ENCODE measurements around the gene SMG6. TPM values are rescaled to one million over a fixed set of nuclear protein-coding genes. Genes with fewer than 3 reads are reported as not detected.
"Not testable (repeated sequence)": the region's sequence is repeated elsewhere in the genome, so short reads cannot be mapped to it uniquely, and the experiment has no call there.

Gene SMG6
- total RNA-seq, 2 experiments from 2014 or later: 37.8 to 38.7 TPM

GRCh38 chr17:2151358-2152033 lies 152.1 kb downstream of the SMG6 start:
- no peak for DNase-seq
- no peak overlapping the region for H3K27ac Mint-ChIP-seq
- ChIA-PET CTCF (no interaction called here), POLR2A (interaction anchor here (0.6 kb wide), 1 partner anchor 42 kb away, joined by 3 read pairs; no protein-coding TSS in a partner anchor)
- peaks cover under 1% of the 10 kb centered on the region for H3K4me1 Mint-ChIP-seq
- H3K36me3 Mint-ChIP-seq (ENCODE audit: low read depth): peaks cover 28% of the 10 kb centered on the region
- no peaks in the 10 kb centered on the region for H3K9me3 Mint-ChIP-seq
- no peak overlapping the region for H3K4me3 Mint-ChIP-seq
- H3K27me3 Mint-ChIP-seq: no peaks in the 10 kb centered on the region

GRCh38 chr17:2150806-2151205 lies 152.8 kb downstream of the SMG6 start:
- H3K27me3 Mint-ChIP-seq: no peaks in the 10 kb centered on the region
- CTCF ChIA-PET: no interaction called here
- DNase-seq: no peak
- H3K4me3 Mint-ChIP-seq: no peak overlapping the region
- H3K36me3 Mint-ChIP-seq (ENCODE audit: low read depth): peaks cover 30% of the 10 kb centered on the region
- no peaks in the 10 kb centered on the region for H3K9me3 Mint-ChIP-seq
- POLR2A ChIA-PET: interaction anchor here (0.6 kb wide), 1 partner anchor 43 kb away, joined by 3 read pairs; no protein-coding TSS in a partner anchor
- peaks cover 6% of the 10 kb centered on the region for H3K4me1 Mint-ChIP-seq
- no peak overlapping the region for H3K27ac Mint-ChIP-seq

- Mint-ChIP-seq H3K27ac (no peak overlapping the region), H3K9me3 (no peaks in the 10 kb centered on the region), H3K36me3 (ENCODE audit: low read depth) (peaks cover 27% of the 10 kb centered on the region), H3K27me3 (no peaks in the 10 kb centered on the region), H3K4me3 (no peak overlapping the region), H3K4me1 (peaks cover 9% of the 10 kb centered on the region)
- DNase-seq: no peak
- ChIA-PET CTCF (no interaction called here), POLR2A (interaction anchor here (0.6 kb wide), 1 partner anchor 102 kb away, joined by 4 read pairs; no protein-coding TSS in a partner anchor)
Measured at GRCh38 chr17:2149934-2150333, 153.7 kb downstream of the SMG6 start.

GRCh38 chr17:2146132-2146871 lies 157.3 kb downstream of the SMG6 start:
- no peak overlapping the region for H3K4me3 Mint-ChIP-seq
- peaks cover 20% of the 10 kb centered on the region for H3K36me3 Mint-ChIP-seq (ENCODE audit: low read depth)
- ChIA-PET POLR2A (no interaction called here), CTCF (interaction anchor here (0.6 to 0.8 kb wide), 2 partner anchors 77 to 121 kb away, joined by 3 to 4 read pairs; no protein-coding TSS in a partner anchor)
- no peaks in the 10 kb centered on the region for H3K27me3 Mint-ChIP-seq
- no peaks in the 10 kb centered on the region for H3K9me3 Mint-ChIP-seq
- no peak for DNase-seq
- no peak overlapping the region for H3K27ac Mint-ChIP-seq
- H3K4me1 Mint-ChIP-seq: peaks cover 13% of the 10 kb centered on the region

GRCh38 chr17:2144701-2145100 lies 158.9 kb downstream of the SMG6 start:
- DNase-seq: no peak
- POLR2A ChIA-PET: interaction anchor here (2.0 kb wide), 1 partner anchor 55 kb away, joined by 5 read pairs; no protein-coding TSS in a partner anchor
- Mint-ChIP-seq H3K27ac (no peak overlapping the region), H3K4me1 (peaks cover 13% of the 10 kb centered on the region), H3K4me3 (no peak overlapping the region), H3K9me3 (no peaks in the 10 kb centered on the region), H3K27me3 (no peaks in the 10 kb centered on the region), H3K36me3 (ENCODE audit: low read depth) (peaks cover 16% of the 10 kb centered on the region)
- CTCF ChIA-PET: interaction anchor here (0.8 to 1.6 kb wide), 3 partner anchors 21 to 88 kb away, joined by 3 to 4 read pairs (median 3); no protein-coding TSS in a partner anchor

GRCh38 chr17:2143332-2143731 lies 160.3 kb downstream of the SMG6 start:
- Mint-ChIP-seq H3K9me3 (no peaks in the 10 kb centered on the region), H3K4me3 (no peak overlapping the region), H3K27me3 (no peaks in the 10 kb centered on the region), H3K36me3 (ENCODE audit: low read depth) (peaks cover 12% of the 10 kb centered on the region), H3K27ac (no peak overlapping the region), H3K4me1 (peaks cover 21% of the 10 kb centered on the region)
- ChIA-PET POLR2A (no interaction called here), CTCF (interaction anchor here (0.7 to 1.6 kb wide), 2 partner anchors 20 to 236 kb away, joined by 3 to 4 read pairs; no protein-coding TSS in a partner anchor)
- DNase-seq: no peak

GRCh38 chr17:2142682-2143081 lies 160.9 kb downstream of the SMG6 start:
- H3K27me3 Mint-ChIP-seq, H3K9me3 Mint-ChIP-seq, H3K4me3 Mint-ChIP-seq, H3K27ac Mint-ChIP-seq, POLR2A ChIA-PET, DNase-seq: not testable (repeated sequence)
- peaks cover 16% of the 10 kb centered on the region for H3K36me3 Mint-ChIP-seq (ENCODE audit: low read depth)
- CTCF ChIA-PET: interaction anchor here (0.6 to 0.7 kb wide), 2 partner anchors 45 to 236 kb away, joined by 3 to 4 read pairs; no protein-coding TSS in a partner anchor
- peaks cover 28% of the 10 kb centered on the region for H3K4me1 Mint-ChIP-seq

GRCh38 chr17:2140683-2141082 lies 162.9 kb downstream of the SMG6 start:
- DNase-seq: no peak
- Mint-ChIP-seq H3K9me3 (no peaks in the 10 kb centered on the region), H3K4me3 (no peak overlapping the region), H3K27me3 (no peaks in the 10 kb centered on the region), H3K27ac (no peak overlapping the region), H3K36me3 (ENCODE audit: low read depth) (peaks cover 16% of the 10 kb centered on the region), H3K4me1 (peaks cover 29% of the 10 kb centered on the region)
- ChIA-PET POLR2A (no interaction called here), CTCF (no interaction called here)

GRCh38 chr17:2138761-2139160 lies 164.8 kb downstream of the SMG6 start:
- no peak overlapping the region for H3K4me3 Mint-ChIP-seq
- H3K36me3 Mint-ChIP-seq (ENCODE audit: low read depth): peaks cover 13% of the 10 kb centered on the region
- peak overlapping the region; percentile 50 for H3K27ac Mint-ChIP-seq
- peaks cover 27% of the 10 kb centered on the region for H3K4me1 Mint-ChIP-seq
- CTCF ChIA-PET: interaction anchor here (1.2 to 3.2 kb wide), 3 partner anchors 18 to 106 kb away, joined by 3 to 9 read pairs (median 4); no protein-coding TSS in a partner anchor
- no peaks in the 10 kb centered on the region for H3K9me3 Mint-ChIP-seq
- H3K27me3 Mint-ChIP-seq: no peaks in the 10 kb centered on the region
- DNase-seq: no peak
- POLR2A ChIA-PET: interaction anchor here (0.8 to 1.6 kb wide), 3 partner anchors 10 to 85 kb away, joined by 3 to 7 read pairs (median 3); no protein-coding TSS in a partner anchor

GRCh38 chr17:2138318-2138717 lies 165.3 kb downstream of the SMG6 start:
- Mint-ChIP-seq H3K4me1 (peaks cover 26% of the 10 kb centered on the region), H3K36me3 (ENCODE audit: low read depth) (peaks cover 12% of the 10 kb centered on the region), H3K27me3 (no peaks in the 10 kb centered on the region), H3K4me3 (no peak overlapping the region), H3K27ac (peak overlapping the region; percentile 50), H3K9me3 (no peaks in the 10 kb centered on the region)
- POLR2A ChIA-PET: interaction anchor here (1.0 to 1.6 kb wide), 3 partner anchors 49 to 86 kb away, joined by 3 to 7 read pairs (median 3); no protein-coding TSS in a partner anchor
- CTCF ChIA-PET: interaction anchor here (1.2 to 3.2 kb wide), 3 partner anchors 18 to 107 kb away, joined by 3 to 9 read pairs (median 4); no protein-coding TSS in a partner anchor
- DNase-seq: peak; percentile 47

GRCh38 chr17:2137342-2138098 lies 166.1 kb downstream of the SMG6 start:
- Mint-ChIP-seq H3K36me3 (ENCODE audit: low read depth) (peaks cover 9% of the 10 kb centered on the region), H3K4me3 (no peak overlapping the region), H3K9me3 (no peaks in the 10 kb centered on the region), H3K27me3 (no peaks in the 10 kb centered on the region), H3K27ac (peak overlapping the region; percentile 1), H3K4me1 (peaks cover 23% of the 10 kb centered on the region)
- CTCF ChIA-PET: interaction anchor here (1.2 to 3.2 kb wide), 4 partner anchors 17 to 107 kb away, joined by 3 to 9 read pairs (median 4); no protein-coding TSS in a partner anchor
- POLR2A ChIA-PET: interaction anchor here (1.5 to 1.6 kb wide), 2 partner anchors 48 to 49 kb away, joined by 3 to 7 read pairs; no protein-coding TSS in a partner anchor
- no peak for DNase-seq

GRCh38 chr17:2136241-2136640 lies 167.3 kb downstream of the SMG6 start:
- Mint-ChIP-seq H3K4me3 (no peak overlapping the region), H3K36me3 (ENCODE audit: low read depth) (peaks cover 12% of the 10 kb centered on the region), H3K27me3 (no peaks in the 10 kb centered on the region), H3K4me1 (peaks cover 23% of the 10 kb centered on the region), H3K27ac (no peak overlapping the region), H3K9me3 (no peaks in the 10 kb centered on the region)
- CTCF ChIA-PET: interaction anchor here (0.6 to 1.5 kb wide), 3 partner anchors 24 to 504 kb away, joined by 3 to 5 read pairs (median 3); no protein-coding TSS in a partner anchor
- POLR2A ChIA-PET: interaction anchor here (1.1 to 1.4 kb wide), 2 partner anchors 20 to 46 kb away, joined by 3 to 4 read pairs; no protein-coding TSS in a partner anchor
- DNase-seq: no peak

Measured in activated CD4-positive, alpha-beta memory T cell treated with anti-CD3 and anti-CD28 coated beads, Interleukin-2, amount 10 ng/mL, durations not matched to agents 7 days and 5 days (primary cell).